ENCODE measurements around the gene CES2. TPM values are rescaled to one million over a fixed set of nuclear protein-coding genes. Genes with fewer than 3 reads are reported as not detected.

Gene CES2
- polyA plus RNA-seq, 4 donors: 221 to 337 (median 294) TPM

GRCh38 chr16:66960270-66960669 lies 25.0 kb downstream of the CES2 start:
- Histone ChIP-seq H3K36me3 (ENCODE audit: control insufficient read depth in 3 of 3, insufficient read depth in 2 of 3, low read depth in 1 of 3, low read length in 3 of 3) (peaks cover 0 to 25% (median 0%) of the 10 kb centered on the region in 3 donors), H3K27me3 (ENCODE audit: control insufficient read depth in 3 of 3, insufficient read depth in 3 of 3, low read length in 3 of 3) (no peaks in the 10 kb centered on the region), H3K4me3 (ENCODE audit: low read depth in 1 of 3, low read length in 3 of 3) (no peak overlapping the region), H3K27ac (ENCODE audit: low read depth in 1 of 3, low read length in 2 of 3) (no peak overlapping the region), H3K4me1 (ENCODE audit: control insufficient read depth in 3 of 3, insufficient read depth in 2 of 3, low read depth in 1 of 3, low read length in 2 of 3) (peaks cover 0 to 25% (median 0%) of the 10 kb centered on the region in 3 donors), H3K9me3 (ENCODE audit: control insufficient read depth in 2 of 2, insufficient read depth in 1 of 2, low read depth in 1 of 2, low read length in 1 of 2) (no peaks in the 10 kb centered on the region)
- FAIRE-seq: no peak
- DNase-seq: no peak
- 61 to 91% (median 81%) methylated on average over 1 of the region's 1 CpG for WGBS, 3 donors

DNA sequence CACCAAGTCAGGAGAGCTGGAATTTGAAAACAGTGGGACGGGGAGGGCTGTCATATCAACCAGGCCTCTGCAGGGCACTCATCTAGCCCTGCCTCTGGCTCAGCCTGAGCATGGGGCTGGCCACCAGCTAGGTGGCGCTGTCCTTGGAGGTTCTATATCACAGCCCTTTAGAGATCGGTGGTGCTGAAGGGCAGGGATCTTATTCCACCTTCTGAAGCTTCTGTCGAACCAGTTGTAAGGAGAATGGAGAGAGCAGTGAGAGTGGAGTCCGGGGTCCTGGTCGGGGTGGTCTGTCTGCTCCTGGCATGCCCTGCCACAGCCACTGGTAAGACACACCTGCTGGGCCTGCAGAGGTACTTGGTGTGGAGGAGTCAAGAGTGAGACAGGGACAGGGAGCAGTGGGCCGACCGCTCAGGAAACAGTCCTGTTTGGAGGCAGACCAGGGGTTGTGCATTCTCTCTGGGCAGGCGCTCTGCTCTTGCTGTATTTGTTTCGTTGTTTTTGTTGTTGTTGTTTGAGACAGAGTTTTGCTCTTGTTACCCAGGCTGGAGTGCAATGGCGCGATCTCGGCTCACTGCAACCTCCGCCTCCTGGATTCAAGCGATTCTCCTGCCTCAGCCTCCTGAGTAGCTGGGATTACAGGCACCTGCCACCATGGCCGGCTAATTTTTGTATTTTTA lies 25.9 kb downstream of the CES2 start, which contains the start of gene CES3:
CES3 (plus strand) TSS at position 202 of the 680 bp plus-strand sequence; CDS start at position 244, 42 bp downstream.
- Histone ChIP-seq H3K4me3 (ENCODE audit: low read depth in 1 of 3, low read length in 3 of 3) (peak within 1 kb of the TSS in 2 of 3 donors; percentile 21 to 40), H3K27me3 (ENCODE audit: control insufficient read depth in 3 of 3, insufficient read depth in 3 of 3, low read length in 3 of 3) (no peaks in the 10 kb centered on the region), H3K36me3 (ENCODE audit: control insufficient read depth in 3 of 3, insufficient read depth in 2 of 3, low read depth in 1 of 3, low read length in 3 of 3) (peaks cover 0 to 28% (median 0%) of the 10 kb centered on the region in 3 donors), H3K27ac (ENCODE audit: low read depth in 1 of 3, low read length in 2 of 3) (peak within 1 kb of the TSS in 2 of 3 donors; percentile 61 to 80), H3K9me3 (ENCODE audit: control insufficient read depth in 2 of 2, insufficient read depth in 1 of 2, low read depth in 1 of 2, low read length in 1 of 2) (no peaks in the 10 kb centered on the region), H3K4me1 (ENCODE audit: control insufficient read depth in 3 of 3, insufficient read depth in 2 of 3, low read depth in 1 of 3, low read length in 2 of 3) (peaks cover 0 to 22% (median 0%) of the 10 kb centered on the region in 3 donors)
- WGBS, 3 donors: 15 to 60% (median 27%) methylated on average over 16 of the region's 16 CpGs
- FAIRE-seq (no peak), DNase-seq (peak; percentile 91 to 92)

- DNase-seq: peak in 1 of 2 donors; percentile 90
- H3K9me3 ChIP-seq (ENCODE audit: control insufficient read depth in 2 of 2, insufficient read depth in 1 of 2, low read depth in 1 of 2, low read length in 1 of 2): no peaks in the 10 kb centered on the region
- 8 to 42% (median 25%) methylated on average over 5 of the region's 5 CpGs for WGBS, 3 donors
- peaks cover 0 to 15% (median 0%) of the 10 kb centered on the region in 3 donors for H3K4me1 ChIP-seq (ENCODE audit: control insufficient read depth in 3 of 3, insufficient read depth in 2 of 3, low read depth in 1 of 3, low read length in 2 of 3)
- H3K27me3 ChIP-seq (ENCODE audit: control insufficient read depth in 3 of 3, insufficient read depth in 3 of 3, low read length in 3 of 3): no peaks in the 10 kb centered on the region
- peak overlapping the region in 2 of 3 donors; percentile 61 to 80 for H3K27ac ChIP-seq (ENCODE audit: low read depth in 1 of 3, low read length in 2 of 3)
- no peak for FAIRE-seq
- peak overlapping the region in 1 of 3 donors; percentile 40 for H3K4me3 ChIP-seq (ENCODE audit: low read depth in 1 of 3, low read length in 3 of 3)
- peaks cover 0 to 35% (median 0%) of the 10 kb centered on the region in 3 donors for H3K36me3 ChIP-seq (ENCODE audit: control insufficient read depth in 3 of 3, insufficient read depth in 2 of 3, low read depth in 1 of 3, low read length in 3 of 3)
Measured at GRCh38 chr16:66961914-66962313, 26.6 kb downstream of the CES2 start.

GRCh38 chr16:66964049-66964448 lies 28.7 kb downstream of the CES2 start:
- 30 to 62% (median 31%) methylated on average over 6 of the region's 6 CpGs for WGBS, 3 donors
- FAIRE-seq (no peak), DNase-seq (no peak)
- Histone ChIP-seq H3K27me3 (ENCODE audit: control insufficient read depth in 3 of 3, insufficient read depth in 3 of 3, low read length in 3 of 3) (no peaks in the 10 kb centered on the region), H3K36me3 (ENCODE audit: control insufficient read depth in 3 of 3, insufficient read depth in 2 of 3, low read depth in 1 of 3, low read length in 3 of 3) (peaks cover 0 to 46% (median 4%) of the 10 kb centered on the region in 3 donors), H3K4me1 (ENCODE audit: control insufficient read depth in 3 of 3, insufficient read depth in 2 of 3, low read depth in 1 of 3, low read length in 2 of 3) (peaks cover 0 to 9% (median 0%) of the 10 kb centered on the region in 3 donors), H3K4me3 (ENCODE audit: low read depth in 1 of 3, low read length in 3 of 3) (no peak overlapping the region), H3K27ac (ENCODE audit: low read depth in 1 of 3, low read length in 2 of 3) (no peak overlapping the region), H3K9me3 (ENCODE audit: control insufficient read depth in 2 of 2, insufficient read depth in 1 of 2, low read depth in 1 of 2, low read length in 1 of 2) (no peaks in the 10 kb centered on the region)

GRCh38 chr16:66968847-66969246 lies 33.5 kb downstream of the CES2 start:
- Histone ChIP-seq H3K4me1 (ENCODE audit: control insufficient read depth in 3 of 3, insufficient read depth in 2 of 3, low read depth in 1 of 3, low read length in 2 of 3) (no peaks in the 10 kb centered on the region), H3K9me3 (ENCODE audit: control insufficient read depth in 2 of 2, insufficient read depth in 1 of 2, low read depth in 1 of 2, low read length in 1 of 2) (no peaks in the 10 kb centered on the region), H3K4me3 (ENCODE audit: low read depth in 1 of 3, low read length in 3 of 3) (no peak overlapping the region), H3K27ac (ENCODE audit: low read depth in 1 of 3, low read length in 2 of 3) (no peak overlapping the region), H3K27me3 (ENCODE audit: control insufficient read depth in 3 of 3, insufficient read depth in 3 of 3, low read length in 3 of 3) (no peaks in the 10 kb centered on the region), H3K36me3 (ENCODE audit: control insufficient read depth in 3 of 3, insufficient read depth in 2 of 3, low read depth in 1 of 3, low read length in 3 of 3) (peaks cover 0 to 50% (median 4%) of the 10 kb centered on the region in 3 donors)
- FAIRE-seq (no peak), DNase-seq (no peak)
- 83 to 92% (median 86%) methylated on average over 5 of the region's 5 CpGs for WGBS, 3 donors

DNA sequence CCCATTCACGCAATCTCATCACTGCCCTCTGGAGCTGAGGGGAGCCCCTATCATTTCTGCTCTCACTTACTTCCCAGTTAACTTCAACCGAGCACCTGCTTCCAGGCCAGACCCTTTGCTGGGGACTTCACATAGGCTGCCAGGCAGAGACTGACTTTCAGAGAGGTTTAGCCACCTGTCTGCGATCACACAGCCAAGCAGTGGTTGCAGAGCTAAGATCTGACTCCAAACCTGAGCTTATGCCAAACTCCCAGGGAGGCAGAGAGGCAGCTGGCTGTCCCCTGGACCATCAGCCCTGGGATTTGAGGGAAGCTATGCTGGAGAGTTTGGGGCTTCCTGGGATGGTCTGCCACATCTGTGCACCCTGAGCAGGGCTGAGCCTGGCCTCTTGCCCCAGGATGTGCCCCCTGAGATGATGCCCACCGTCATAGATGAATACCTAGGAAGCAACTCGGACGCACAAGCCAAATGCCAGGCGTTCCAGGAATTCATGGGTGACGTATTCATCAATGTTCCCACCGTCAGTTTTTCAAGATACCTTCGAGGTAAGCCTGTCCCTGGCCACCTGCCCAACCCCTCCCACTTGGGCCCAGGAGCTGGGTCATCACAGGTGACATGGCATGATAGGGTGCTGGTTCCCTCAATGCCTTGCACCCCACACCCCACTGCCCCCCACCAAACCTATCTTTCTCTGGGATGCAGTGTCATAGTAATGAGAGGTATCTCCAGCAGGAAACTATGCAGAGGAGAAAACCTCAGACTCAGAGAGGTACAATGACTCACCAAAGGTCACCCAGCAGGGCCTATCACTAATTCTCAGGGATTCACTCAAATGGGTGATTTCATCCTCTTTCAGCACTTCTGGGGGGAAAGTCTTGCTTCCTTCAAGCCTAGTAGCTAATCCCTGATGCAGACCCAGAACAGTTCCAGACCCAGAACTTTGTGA lies 35.7 kb downstream of the CES2 start:
- no peaks in the 10 kb centered on the region for H3K4me1 ChIP-seq (ENCODE audit: control insufficient read depth in 3 of 3, insufficient read depth in 2 of 3, low read depth in 1 of 3, low read length in 2 of 3)
- no peak overlapping the region for H3K27ac ChIP-seq (ENCODE audit: low read depth in 1 of 3, low read length in 2 of 3)
- no peaks in the 10 kb centered on the region for H3K27me3 ChIP-seq (ENCODE audit: control insufficient read depth in 3 of 3, insufficient read depth in 3 of 3, low read length in 3 of 3)
- DNase-seq (no peak), FAIRE-seq (no peak)
- H3K9me3 ChIP-seq (ENCODE audit: control insufficient read depth in 2 of 2, insufficient read depth in 1 of 2, low read depth in 1 of 2, low read length in 1 of 2): no peaks in the 10 kb centered on the region
- no peak overlapping the region for H3K4me3 ChIP-seq (ENCODE audit: low read depth in 1 of 3, low read length in 3 of 3)
- H3K36me3 ChIP-seq (ENCODE audit: control insufficient read depth in 3 of 3, insufficient read depth in 2 of 3, low read depth in 1 of 3, low read length in 3 of 3): peaks cover 0 to 33% (median 4%) of the 10 kb centered on the region in 3 donors
- 73 to 79% (median 77%) methylated on average over 10 of the region's 10 CpGs for WGBS, 3 donors

- H3K4me1 ChIP-seq (ENCODE audit: control insufficient read depth in 3 of 3, insufficient read depth in 2 of 3, low read depth in 1 of 3, low read length in 2 of 3): no peaks in the 10 kb centered on the region
- 79 to 84% (median 80%) methylated on average over 9 of the region's 9 CpGs for WGBS, 3 donors
- FAIRE-seq: no peak
Measured at GRCh38 chr16:66972983-66973382, 37.7 kb downstream of the CES2 start.

GRCh38 chr16:66973716-66974115 lies 38.4 kb downstream of the CES2 start:
- Histone ChIP-seq H3K9me3 (ENCODE audit: control insufficient read depth in 2 of 2, insufficient read depth in 1 of 2, low read depth in 1 of 2, low read length in 1 of 2) (no peaks in the 10 kb centered on the region), H3K4me3 (ENCODE audit: low read depth in 1 of 3, low read length in 3 of 3) (no peak overlapping the region), H3K27ac (ENCODE audit: low read depth in 1 of 3, low read length in 2 of 3) (no peak overlapping the region), H3K27me3 (ENCODE audit: control insufficient read depth in 3 of 3, insufficient read depth in 3 of 3, low read length in 3 of 3) (no peaks in the 10 kb centered on the region), H3K4me1 (ENCODE audit: control insufficient read depth in 3 of 3, insufficient read depth in 2 of 3, low read depth in 1 of 3, low read length in 2 of 3) (no peaks in the 10 kb centered on the region), H3K36me3 (ENCODE audit: control insufficient read depth in 3 of 3, insufficient read depth in 2 of 3, low read depth in 1 of 3, low read length in 3 of 3) (peaks cover 0 to 14% (median 0%) of the 10 kb centered on the region in 3 donors)
- FAIRE-seq (no peak), DNase-seq (no peak)
- 78 to 88% (median 84%) methylated on average over 6 of the region's 6 CpGs for WGBS, 3 donors

More at GRCh38 chr16:66972983-66973382, 37.7 kb downstream of the CES2 start:
- DNase-seq: no peak
- H3K27ac ChIP-seq (ENCODE audit: low read depth in 1 of 3, low read length in 2 of 3): no peak overlapping the region
- H3K4me3 ChIP-seq (ENCODE audit: low read depth in 1 of 3, low read length in 3 of 3): no peak overlapping the region
- H3K27me3 ChIP-seq (ENCODE audit: control insufficient read depth in 3 of 3, insufficient read depth in 3 of 3, low read length in 3 of 3): no peaks in the 10 kb centered on the region
- H3K36me3 ChIP-seq (ENCODE audit: control insufficient read depth in 3 of 3, insufficient read depth in 2 of 3, low read depth in 1 of 3, low read length in 3 of 3): peaks cover 0 to 17% (median 0%) of the 10 kb centered on the region in 3 donors
- no peaks in the 10 kb centered on the region for H3K9me3 ChIP-seq (ENCODE audit: control insufficient read depth in 2 of 2, insufficient read depth in 1 of 2, low read depth in 1 of 2, low read length in 1 of 2)

Data from small intestine (tissue), 7 donors.